HG03045 (cell line): ENCODE measurements around the gene STYXL2.

Source experiments
- ATAC-seq: cut with Tn5 transposase; IDR thresholded peaks from one replicate; pipeline ENCODE4 v1.9.1; 2021; ENCODE audit warnings: mild to moderate bottlenecking, moderate library complexity; ENCODE audit not compliant: unreplicated experiment

The STYXL2 gene

GRCh38 chr1:167077128-167077867, 16.6 kb upstream of the STYXL2 start:
- no peak for ATAC-seq

GRCh38 chr1:167077868-167078210, 16.0 kb upstream of the STYXL2 start:
- ATAC-seq, result no peak

- ATAC-seq, result no peak
These were observed 12.2 kb upstream of the STYXL2 start for GRCh38 chr1:167081594-167082156.

GRCh38 chr1:167082511-167083027, 11.3 kb upstream of the STYXL2 start:
- ATAC-seq, result no peak

- ATAC-seq, result no peak
These were observed 10.7 kb upstream of the STYXL2 start for GRCh38 chr1:167083066-167083665.

GRCh38 chr1:167083871-167084270, 10.0 kb upstream of the STYXL2 start:
- ATAC-seq, result no peak

- ATAC-seq, result no peak
These were observed 9.1 kb upstream of the STYXL2 start for GRCh38 chr1:167084757-167085156.

- ATAC-seq, result no peak
These were observed 7.8 kb upstream of the STYXL2 start for GRCh38 chr1:167086033-167086432.

- no peak for ATAC-seq
These were observed 7.1 kb upstream of the STYXL2 start for GRCh38 chr1:167086768-167087167.

GRCh38 chr1:167088746-167089417, 5.0 kb upstream of the STYXL2 start:
- no peak for ATAC-seq

- no peak for ATAC-seq
These were observed 3.9 kb upstream of the STYXL2 start for GRCh38 chr1:167089939-167090313.

GRCh38 chr1:167090314-167090942, 3.4 kb upstream of the STYXL2 start, which contains the start of gene GPA33:
Gene GPA33 (minus strand): TSS chr1:167090377. CDS start chr1:167090287, 90 bp downstream.
- no peak for ATAC-seq

GRCh38 chr1:167092653-167093052, 1.2 kb upstream of the STYXL2 start:
- no peak for ATAC-seq

GRCh38 chr1:167094690-167095089, 815 bp downstream of the STYXL2 start:
- ATAC-seq, result no peak

GRCh38 chr1:167095368-167095767, 1.5 kb downstream of the STYXL2 start:
- no peak for ATAC-seq

GRCh38 chr1:167099851-167100250, 6.0 kb downstream of the STYXL2 start:
- no peak for ATAC-seq

GRCh38 chr1:167100730-167101129, 6.9 kb downstream of the STYXL2 start:
- no peak for ATAC-seq

- ATAC-seq, result no peak
These were observed 7.9 kb downstream of the STYXL2 start for GRCh38 chr1:167101754-167102153.

GRCh38 chr1:167102906-167103573, 9.2 kb downstream of the STYXL2 start:
- no peak for ATAC-seq

- no peak for ATAC-seq
These were observed 10.4 kb downstream of the STYXL2 start for GRCh38 chr1:167104256-167104633.
